SU-DHL-6 (cell line): Measurements from ENCODE around the gene NELL1.

Source experiments
- H2AFZ ChIP-seq: fragments of 200-600 bp; sonication (generic); 2 replicates; pipeline ENCODE4 v1.6.1; 2014; ENCODE audit warnings: low read depth, mild to moderate bottlenecking, moderate library complexity, mixed read lengths, antibody characterized with exemption, low read length; ENCODE audit not compliant: severe bottlenecking
- H3F3A ChIP-seq: fragments of 200-600 bp; shearing (Covaris generic); 2 replicates; pipeline ENCODE4 v1.6.0; 2016; ENCODE audit warnings: antibody characterized with exemption, mild to moderate bottlenecking; ENCODE audit not compliant: insufficient read depth
- H3K27ac ChIP-seq: fragments of 200-600 bp; sonication (generic); 2 replicates; pipeline ENCODE4 v1.5.1; 2016; ENCODE audit warnings: low read depth, mild to moderate bottlenecking, low read length, moderate library complexity, mixed read lengths
- H3K27me3 ChIP-seq: fragments of 200-600 bp; sonication (generic), shearing (Covaris generic); 2 replicates; pipeline ENCODE4 v1.6.0; 2014; ENCODE audit warnings: mild to moderate bottlenecking, low read length
- H3K36me3 ChIP-seq: fragments of 200-600 bp; sonication (generic); 2 replicates; pipeline ENCODE4 v1.6.1; 2014; ENCODE audit warnings: mild to moderate bottlenecking, low read length, mixed read lengths
- H3K4me2 ChIP-seq: fragments of 300-600, 200-600 bp; shearing (Covaris generic), sonication (generic); 2 replicates; pipeline ENCODE4 v1.6.0; 2014; ENCODE audit warnings: low read length, low read depth, mild to moderate bottlenecking; ENCODE audit not compliant: poor library complexity, severe bottlenecking
- H3K4me3 ChIP-seq: fragments of 200-600 bp; sonication (generic); 2 replicates; pipeline ENCODE4 v1.5.1; 2014; ENCODE audit warnings: antibody characterized with exemption, low read length, mild to moderate bottlenecking, mixed read lengths; ENCODE audit not compliant: insufficient read depth, poor library complexity, severe bottlenecking
- H3K79me2 ChIP-seq: fragments of 200-600 bp; sonication (generic); 2 replicates; pipeline ENCODE4 v1.6.1; 2014; ENCODE audit warnings: mild to moderate bottlenecking, low read length, moderate library complexity; ENCODE audit not compliant: insufficient read depth
- H3K9ac ChIP-seq: fragments of 200-600 bp; sonication (generic); 2 replicates; pipeline ENCODE4 v1.7.0; 2014; ENCODE audit warnings: mild to moderate bottlenecking, low read length
- H3K9me2 ChIP-seq: fragments of 200-600 bp; sonication (generic); replicated peaks from 2 replicates; pipeline ENCODE4 v1.6.1; 2014; ENCODE audit warnings: low read length; ENCODE audit not compliant: insufficient read depth
- H3K9me3 ChIP-seq: fragments of 200-600 bp; sonication (generic); 2 replicates; pipeline ENCODE4 v1.6.1; 2014; ENCODE audit warnings: low read length, mixed read lengths; ENCODE audit not compliant: insufficient read depth
- H4K20me1 ChIP-seq: fragments of 200-600 bp; sonication (generic); 2 replicates; pipeline ENCODE4 v1.6.1; 2014; ENCODE audit warnings: low read depth, mild to moderate bottlenecking, antibody characterized with exemption, low read length, moderate library complexity, mixed read lengths
- CTCF ChIP-seq: fragments of 200-600 bp; sonication (generic); IDR thresholded peaks from one replicate; pipeline ENCODE4 v1.5.1; 2017; ENCODE audit warnings: antibody characterized with exemption, mild to moderate bottlenecking, low read length, moderate library complexity; ENCODE audit not compliant: insufficient read depth, poor library complexity, severe bottlenecking
- EZH2phosphoT487 ChIP-seq: fragments of 200-600 bp; sonication (generic), shearing (Covaris generic); conservative IDR thresholded peaks from 2 replicates; pipeline ENCODE4 v1.6.1; 2018; ENCODE audit warnings: mild to moderate bottlenecking, antibody characterized with exemption, low read length, moderate library complexity, mixed read lengths

The NELL1 gene

GRCh38 chr11:20783220-20783619, 113.8 kb downstream of the NELL1 start:
- H3K9me3 ChIP-seq, result no peaks in the 10 kb centered on the region
- no peaks in the 10 kb centered on the region for H3F3A ChIP-seq
- H4K20me1 ChIP-seq, result no peaks in the 10 kb centered on the region
- TF ChIP-seq CTCF, result no peak
- no peak for TF ChIP-seq EZH2phosphoT487
- no peaks in the 10 kb centered on the region for H3K9me2 ChIP-seq
- H3K4me3 ChIP-seq, result no peak overlapping the region
- H3K27me3 ChIP-seq, result no peaks in the 10 kb centered on the region
- H2AFZ ChIP-seq, result no peak overlapping the region
- H3K4me2 ChIP-seq, result no peak overlapping the region
- no peaks in the 10 kb centered on the region for H3K36me3 ChIP-seq
- H3K79me2 ChIP-seq, result no peaks in the 10 kb centered on the region
- H3K27ac ChIP-seq, result no peak overlapping the region
- H3K9ac ChIP-seq, result no peak overlapping the region

- H4K20me1 ChIP-seq, result no peaks in the 10 kb centered on the region
- no peak for TF ChIP-seq CTCF
- TF ChIP-seq EZH2phosphoT487, result no peak
- H3K9me2 ChIP-seq, result no peaks in the 10 kb centered on the region
- no peaks in the 10 kb centered on the region for H3K27me3 ChIP-seq
- no peak overlapping the region for H3K4me3 ChIP-seq
- H3K4me2 ChIP-seq, result no peak overlapping the region
- no peak overlapping the region for H3K27ac ChIP-seq
- no peaks in the 10 kb centered on the region for H3K79me2 ChIP-seq
- H2AFZ ChIP-seq, result no peak overlapping the region
- H3F3A ChIP-seq, result no peaks in the 10 kb centered on the region
- H3K9ac ChIP-seq, result no peak overlapping the region
- no peaks in the 10 kb centered on the region for H3K36me3 ChIP-seq
- H3K9me3 ChIP-seq, result no peaks in the 10 kb centered on the region
Observed at GRCh38 chr11:20790622-20791021, 121.2 kb downstream of the NELL1 start.

DNA sequence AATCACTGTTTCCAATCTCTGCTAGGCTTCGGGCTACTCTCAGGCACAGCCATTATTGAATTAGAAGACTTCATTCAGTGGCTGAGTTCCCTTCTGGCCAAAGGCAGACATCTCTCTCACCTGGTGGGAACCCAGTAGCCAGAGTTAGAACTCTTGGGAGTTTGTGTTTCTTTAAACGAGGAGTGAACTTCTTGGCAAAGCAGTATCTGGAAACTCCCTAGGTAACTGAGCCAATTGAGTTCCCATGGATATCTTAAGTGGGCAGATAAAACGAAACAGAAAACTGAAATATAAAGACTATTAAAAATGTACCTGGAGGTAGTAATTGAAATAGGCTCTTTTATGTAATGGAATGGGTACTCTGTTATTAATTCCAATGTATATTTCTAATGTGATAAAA, 125.6 kb downstream of the NELL1 start:
- H3K27ac ChIP-seq, result no peak overlapping the region
- H2AFZ ChIP-seq, result no peak overlapping the region
- no peaks in the 10 kb centered on the region for H4K20me1 ChIP-seq
- TF ChIP-seq EZH2phosphoT487 (no peak), CTCF (no peak)
- no peaks in the 10 kb centered on the region for H3F3A ChIP-seq
- H3K9me2 ChIP-seq, result no peaks in the 10 kb centered on the region
- H3K79me2 ChIP-seq, result no peaks in the 10 kb centered on the region
- no peaks in the 10 kb centered on the region for H3K36me3 ChIP-seq
- no peak overlapping the region for H3K9ac ChIP-seq
- H3K27me3 ChIP-seq, result no peaks in the 10 kb centered on the region
- no peaks in the 10 kb centered on the region for H3K9me3 ChIP-seq
- H3K4me2 ChIP-seq, result no peak overlapping the region
- no peak overlapping the region for H3K4me3 ChIP-seq

- no peak for TF ChIP-seq EZH2phosphoT487
- TF ChIP-seq CTCF, result no peak
- Histone ChIP-seq H3K4me2 (no peak overlapping the region), H3K36me3 (no peaks in the 10 kb centered on the region), H3K27ac (no peak overlapping the region), H4K20me1 (no peaks in the 10 kb centered on the region), H3K9me3 (no peaks in the 10 kb centered on the region), H3F3A (no peaks in the 10 kb centered on the region), H3K79me2 (no peaks in the 10 kb centered on the region), H3K4me3 (no peak overlapping the region), H3K9me2 (no peaks in the 10 kb centered on the region), H3K27me3 (no peaks in the 10 kb centered on the region), H3K9ac (no peak overlapping the region), H2AFZ (no peak overlapping the region)
Observed at GRCh38 chr11:20808328-20808727, 138.9 kb downstream of the NELL1 start.
